HG02798 (cell line): ENCODE data around the gene SLC31A1.
"Not testable (repeated sequence)": the region's sequence is repeated elsewhere in the genome, so short reads cannot be mapped to it uniquely, and the experiment has no call there.

Source experiments
- ATAC-seq: cut with Tn5 transposase; IDR thresholded peaks from one replicate; pipeline ENCODE4 v1.9.1; 2021; ENCODE audit warnings: mild to moderate bottlenecking; ENCODE audit not compliant: unreplicated experiment, poor library complexity

SLC31A1 gene

DNA sequence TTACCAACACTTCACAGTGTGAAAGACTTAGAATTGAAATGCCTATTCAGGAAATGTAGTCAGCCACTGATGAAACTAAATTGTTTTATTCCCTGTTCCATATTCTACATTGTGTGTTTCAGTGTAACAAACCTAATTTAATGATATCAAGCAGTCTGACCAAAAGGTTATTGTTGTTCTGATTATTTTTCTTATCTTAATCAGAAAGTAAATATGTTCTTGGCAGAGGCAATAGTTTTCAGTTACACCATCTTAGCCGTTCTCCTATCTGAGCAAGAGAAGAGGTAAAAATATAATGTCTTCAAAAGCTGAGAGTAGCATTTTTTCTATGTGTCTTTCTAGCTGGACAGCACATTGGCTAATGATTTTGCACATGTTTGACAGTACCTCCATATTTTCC lies 36.9 kb downstream of the SLC31A1 start:
- ATAC-seq: no peak

- ATAC-seq: no peak
These were observed 40.8 kb downstream of the SLC31A1 start for GRCh38 chr9:113261917-113262671.

DNA sequence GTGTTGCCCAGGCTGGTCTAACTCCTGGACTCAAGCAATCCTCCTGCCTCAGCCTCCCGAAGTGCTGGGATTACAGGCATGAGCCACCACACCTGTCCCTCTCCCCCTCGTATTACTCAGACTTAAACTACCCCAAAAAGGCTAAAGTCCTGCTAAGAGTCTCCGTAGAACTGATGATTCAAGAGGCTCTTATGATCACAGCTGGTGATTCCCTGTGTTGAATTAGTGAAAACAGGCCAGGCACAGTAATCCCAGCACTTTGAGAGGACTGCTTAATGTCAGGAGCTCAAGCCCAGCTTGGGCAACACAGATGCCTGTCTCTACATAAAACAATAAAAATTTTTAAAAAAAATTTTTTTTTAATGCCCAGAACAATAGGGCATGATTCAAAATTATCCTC lies 44.8 kb downstream of the SLC31A1 start:
- no peak for ATAC-seq

DNA sequence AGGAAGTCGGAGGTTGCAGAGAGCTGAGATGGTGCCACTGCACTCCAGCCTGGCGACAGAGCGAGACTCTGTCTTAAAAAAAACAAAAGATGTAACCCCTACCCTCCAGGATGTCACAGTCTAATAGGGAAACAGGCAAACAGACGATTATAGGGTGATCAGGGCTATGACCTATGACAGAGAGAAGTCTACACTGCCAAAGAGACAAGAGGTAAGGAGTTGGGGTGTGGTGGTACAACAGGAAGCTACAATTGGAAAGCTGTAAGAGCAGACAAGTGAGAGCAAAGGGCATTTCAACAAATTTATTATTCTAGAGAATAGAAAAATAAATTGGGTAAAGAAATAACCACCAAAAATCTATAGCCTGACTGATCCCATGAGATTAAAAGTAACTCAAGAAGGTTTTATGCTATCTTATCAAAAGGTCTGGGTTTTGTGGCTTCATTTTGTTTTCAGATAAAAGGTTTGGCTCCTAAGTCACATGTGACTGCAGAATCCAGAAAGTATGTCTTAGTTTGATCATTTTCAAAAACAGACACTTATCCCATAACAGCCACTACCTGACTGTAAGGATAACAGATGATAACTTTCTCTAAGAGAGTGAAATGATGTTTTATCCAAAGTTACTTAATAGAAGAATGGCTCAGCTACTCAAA lies 46.7 kb downstream of the SLC31A1 start:
- ATAC-seq: no peak

- ATAC-seq: no peak
These were observed 48.0 kb downstream of the SLC31A1 start for GRCh38 chr9:113269355-113269754.

GRCh38 chr9:113269871-113270270 lies 48.5 kb downstream of the SLC31A1 start:
- ATAC-seq: no peak

GRCh38 chr9:113274474-113275156 lies 53.3 kb downstream of the SLC31A1 start:
- ATAC-seq: peak; percentile 2

- ATAC-seq: peak; percentile 99
These were observed 54.1 kb downstream of the SLC31A1 start, which contains the start of the genes CDC26 and PRPF4 for GRCh38 chr9:113275157-113276131. CDC26 (minus strand) TSS chr9:113275572; CDS start chr9:113272507, 3,065 bp downstream. PRPF4 (plus strand) TSS chr9:113275658; CDS start chr9:113275744, 86 bp downstream.

DNA sequence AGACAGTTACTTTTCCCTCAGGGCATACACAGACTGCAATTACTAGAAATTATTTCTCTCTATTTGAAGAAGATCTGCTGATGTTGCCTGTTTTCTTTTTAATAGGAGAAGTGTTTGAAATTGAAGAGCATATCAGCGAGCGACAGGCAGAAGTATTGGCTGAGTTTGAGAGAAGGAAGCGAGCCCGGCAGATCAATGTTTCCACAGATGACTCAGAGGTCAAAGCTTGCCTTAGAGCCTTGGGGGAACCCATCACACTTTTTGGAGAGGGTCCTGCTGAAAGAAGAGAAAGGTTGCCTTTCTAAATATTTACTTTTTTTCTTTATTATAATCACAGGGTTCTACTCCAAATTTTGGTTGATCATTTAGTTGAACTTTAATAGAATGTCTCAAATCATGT lies 57.5 kb downstream of the SLC31A1 start:
- no peak for ATAC-seq

GRCh38 chr9:113281356-113281755 lies 60.0 kb downstream of the SLC31A1 start:
- no peak for ATAC-seq

- ATAC-seq: no peak
These were observed 67.7 kb downstream of the SLC31A1 start for GRCh38 chr9:113289091-113289490.

DNA sequence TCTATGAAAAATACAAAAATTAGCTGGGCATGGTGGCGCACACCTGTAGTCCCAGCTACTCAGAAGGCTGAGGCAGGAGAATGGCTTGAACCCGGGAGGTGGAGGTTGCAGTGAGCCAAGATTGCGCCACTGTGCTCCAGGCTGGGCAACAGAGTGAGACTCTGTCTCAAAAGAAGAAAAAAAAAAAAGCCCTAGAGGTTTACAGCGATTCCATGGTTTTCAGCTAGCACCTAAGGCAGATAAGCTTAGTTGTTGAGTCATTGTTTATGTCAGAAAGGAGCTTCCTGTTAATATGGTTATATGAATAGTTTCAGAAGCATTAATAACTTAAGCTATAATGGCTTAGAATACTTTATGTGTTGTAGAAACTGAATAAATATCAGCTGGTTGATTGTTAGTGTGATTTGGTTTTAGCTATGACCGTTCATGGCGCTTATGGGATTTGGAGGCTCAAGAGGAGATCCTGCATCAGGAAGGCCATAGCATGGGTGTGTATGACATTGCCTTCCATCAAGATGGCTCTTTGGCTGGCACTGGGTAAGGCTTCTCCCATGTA lies 68.8 kb downstream of the SLC31A1 start:
- ATAC-seq: no peak

GRCh38 chr9:113293285-113293878 lies 72.0 kb downstream of the SLC31A1 start:
- ATAC-seq: no peak

- ATAC-seq: not testable (repeated sequence)
These were observed 74.9 kb downstream of the SLC31A1 start for GRCh38 chr9:113296247-113296646.

DNA sequence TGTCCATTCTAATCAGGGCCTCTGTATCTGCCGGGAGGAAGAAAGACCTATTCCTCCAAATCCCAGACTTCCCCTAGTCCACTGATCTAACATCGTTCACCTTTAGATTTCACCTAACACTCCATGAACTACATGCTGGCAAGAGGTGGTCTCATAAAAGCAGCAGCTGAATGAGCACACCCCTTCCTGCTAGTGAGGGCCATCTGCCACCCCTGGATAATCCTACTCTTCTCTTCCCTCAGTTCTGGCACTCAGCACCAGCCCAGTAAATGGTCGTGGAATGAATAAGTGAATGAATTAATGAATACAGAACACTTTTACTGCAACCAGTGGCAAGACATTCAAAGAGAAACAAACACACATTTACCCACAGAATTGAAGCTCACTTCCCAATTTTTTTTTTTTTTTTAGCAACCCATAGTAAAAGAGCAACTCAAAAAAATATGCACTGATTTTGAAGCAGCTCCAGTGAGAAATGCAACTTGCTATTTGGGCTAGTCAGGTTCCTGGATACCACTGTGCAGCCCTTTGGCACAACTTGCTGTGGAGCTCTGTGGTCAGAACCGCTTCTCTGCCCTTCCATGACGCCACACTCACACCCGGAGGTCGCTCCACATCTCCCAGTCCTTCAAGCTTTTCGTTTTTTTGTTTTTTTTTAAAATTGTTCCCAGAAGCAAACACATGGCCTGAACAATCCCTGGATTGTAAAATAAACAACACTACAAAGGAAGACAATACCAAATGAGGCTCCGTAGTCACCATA lies 75.6 kb downstream of the SLC31A1 start:
- no peak for ATAC-seq

DNA sequence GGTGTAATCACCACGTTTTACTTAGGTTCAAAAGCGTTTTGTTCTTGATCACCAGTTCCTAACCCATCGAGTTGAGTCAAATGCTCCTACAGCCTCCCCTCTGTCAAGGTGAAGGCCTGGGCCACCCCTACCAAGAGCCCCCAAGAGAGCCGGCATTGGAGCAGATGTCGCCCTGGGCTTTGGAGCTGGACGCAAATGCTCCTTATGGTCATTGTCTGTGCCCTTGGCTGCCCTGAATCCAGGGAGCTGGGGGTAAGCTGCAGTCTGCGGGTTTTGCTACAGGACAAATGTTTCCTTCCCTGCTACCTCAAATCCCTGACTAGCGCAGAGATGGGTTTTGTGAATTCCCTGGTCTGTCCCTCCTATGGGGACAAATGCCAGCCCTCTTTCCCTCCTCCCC lies 77.0 kb downstream of the SLC31A1 start:
- no peak for ATAC-seq

GRCh38 chr9:113298924-113299770 lies 77.8 kb downstream of the SLC31A1 start:
- no peak for ATAC-seq

GRCh38 chr9:113299800-113300292 lies 78.5 kb downstream of the SLC31A1 start:
- no peak for ATAC-seq
